ENCODE measurements around the gene XRN1.

GRCh38 chr3:142272200-142272891 is 175.5 kb downstream of the XRN1 start:
- no peak for TF ChIP-seq CTCF (IDR thresholded peaks at IDR 0.05 in 2 of 3, conservative IDR thresholded peaks at IDR 0.05 in 1 of 3; ENCODE audit: control insufficient read depth in 2 of 3, extremely low read depth in 1 of 3, insufficient read depth in 1 of 3, low read depth in 3 of 3, low read length in 3 of 3)
- no peak for TF ChIP-seq EZH2 (IDR thresholded peaks at IDR 0.05; ENCODE audit: borderline replicate concordance, control insufficient read depth, low read depth, low read length)
- no peak for TF ChIP-seq POLR2A (IDR thresholded peaks at IDR 0.05; ENCODE audit: low read depth, low read length)
- TF ChIP-seq, protein P1, sequence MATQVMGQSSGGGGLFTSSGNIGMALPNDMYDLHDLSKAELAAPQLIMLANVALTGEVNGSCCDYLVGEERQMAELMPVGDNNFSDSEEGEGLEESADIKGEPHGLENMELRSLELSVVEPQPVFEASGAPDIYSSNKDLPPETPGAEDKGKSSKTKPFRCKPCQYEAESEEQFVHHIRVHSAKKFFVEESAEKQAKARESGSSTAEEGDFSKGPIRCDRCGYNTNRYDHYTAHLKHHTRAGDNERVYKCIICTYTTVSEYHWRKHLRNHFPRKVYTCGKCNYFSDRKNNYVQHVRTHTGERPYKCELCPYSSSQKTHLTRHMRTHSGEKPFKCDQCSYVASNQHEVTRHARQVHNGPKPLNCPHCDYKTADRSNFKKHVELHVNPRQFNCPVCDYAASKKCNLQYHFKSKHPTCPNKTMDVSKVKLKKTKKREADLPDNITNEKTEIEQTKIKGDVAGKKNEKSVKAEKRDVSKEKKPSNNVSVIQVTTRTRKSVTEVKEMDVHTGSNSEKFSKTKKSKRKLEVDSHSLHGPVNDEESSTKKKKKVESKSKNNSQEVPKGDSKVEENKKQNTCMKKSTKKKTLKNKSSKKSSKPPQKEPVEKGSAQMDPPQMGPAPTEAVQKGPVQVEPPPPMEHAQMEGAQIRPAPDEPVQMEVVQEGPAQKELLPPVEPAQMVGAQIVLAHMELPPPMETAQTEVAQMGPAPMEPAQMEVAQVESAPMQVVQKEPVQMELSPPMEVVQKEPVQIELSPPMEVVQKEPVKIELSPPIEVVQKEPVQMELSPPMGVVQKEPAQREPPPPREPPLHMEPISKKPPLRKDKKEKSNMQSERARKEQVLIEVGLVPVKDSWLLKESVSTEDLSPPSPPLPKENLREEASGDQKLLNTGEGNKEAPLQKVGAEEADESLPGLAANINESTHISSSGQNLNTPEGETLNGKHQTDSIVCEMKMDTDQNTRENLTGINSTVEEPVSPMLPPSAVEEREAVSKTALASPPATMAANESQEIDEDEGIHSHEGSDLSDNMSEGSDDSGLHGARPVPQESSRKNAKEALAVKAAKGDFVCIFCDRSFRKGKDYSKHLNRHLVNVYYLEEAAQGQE (IDR thresholded peaks at IDR 0.05; ENCODE audit: low read depth, low read length) = no peak
- no peak for TF ChIP-seq CREM (IDR thresholded peaks at IDR 0.05; ENCODE audit: low read depth)
- no peak for TF ChIP-seq ESRRA (IDR thresholded peaks at IDR 0.05; ENCODE audit: low read length)
- no peak for TF ChIP-seq FOS (IDR thresholded peaks at IDR 0.05; ENCODE audit: borderline replicate concordance, extremely low read depth, insufficient read length)
- no peak for TF ChIP-seq CBX3 (IDR thresholded peaks at IDR 0.05; ENCODE audit: borderline replicate concordance, low read depth)
